GM18861 (cell line): ENCODE measurements around the gene DCAF4.
"Not testable (repeated sequence)": the region's sequence is repeated elsewhere in the genome, so short reads cannot be mapped to it uniquely, and the experiment has no call there.

Experiments used
- ATAC-seq: cut with Tn5 transposase; IDR thresholded peaks from one replicate; pipeline ENCODE4 v1.9.1; 2021; ENCODE audit not compliant: unreplicated experiment

The DCAF4 gene

DNA sequence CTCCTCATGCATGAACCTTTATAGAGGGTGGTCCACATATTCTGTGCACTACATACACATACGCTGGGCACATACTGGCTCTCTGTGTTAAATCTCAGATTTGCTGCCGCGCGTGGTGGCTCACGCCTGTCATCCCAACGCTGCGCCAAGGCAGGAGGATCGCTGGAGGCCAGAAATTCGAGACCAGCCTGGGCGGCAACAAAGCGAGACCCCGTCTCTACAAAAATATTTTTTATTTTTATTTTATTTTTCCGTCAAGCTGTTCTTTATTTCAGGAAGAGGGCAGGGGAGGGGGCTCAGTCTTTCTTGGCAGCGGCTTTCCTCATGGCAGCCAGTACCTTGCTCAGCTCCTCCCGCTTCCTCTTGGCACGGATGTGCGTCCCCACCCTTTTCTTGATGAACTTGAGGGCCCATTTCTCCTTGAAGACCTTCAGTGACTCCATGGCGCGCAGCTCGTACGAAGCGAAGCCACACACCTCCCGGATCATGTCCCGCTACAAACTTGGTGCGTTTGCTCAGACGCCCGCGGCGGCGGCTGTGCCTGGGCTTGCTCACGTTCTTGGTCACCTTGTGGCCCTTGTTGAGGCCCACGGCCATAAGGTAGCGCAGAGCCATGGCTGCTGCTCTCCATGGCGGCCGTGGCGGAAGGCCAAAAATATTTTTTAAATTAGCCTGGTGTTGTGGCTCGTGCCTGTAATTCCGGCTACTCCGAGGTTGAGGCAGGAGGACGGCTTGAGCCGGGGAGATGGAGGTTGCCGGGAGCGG lies 3.2 kb downstream of the DCAF4 start:
- ATAC-seq, result no peak

DNA sequence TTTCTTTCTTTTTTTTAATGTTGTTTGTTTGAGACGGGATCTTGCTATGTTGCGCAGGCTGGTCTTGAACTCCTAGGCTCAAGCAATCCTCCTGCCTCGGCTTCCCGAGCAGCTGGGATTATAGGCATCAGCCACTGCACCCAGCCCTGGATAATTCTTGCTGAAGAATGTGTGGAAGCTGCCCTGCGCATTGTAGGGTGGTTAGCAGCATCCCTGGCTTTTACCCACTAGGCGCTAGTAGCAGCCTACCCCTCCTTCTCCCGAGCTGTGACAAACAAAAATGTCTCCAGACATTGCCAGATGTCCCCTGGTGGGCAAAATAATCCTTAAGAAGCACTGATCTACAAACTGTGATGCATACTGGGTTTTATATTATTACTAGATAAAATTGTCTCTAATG lies 6.6 kb downstream of the DCAF4 start:
- no peak for ATAC-seq

DNA sequence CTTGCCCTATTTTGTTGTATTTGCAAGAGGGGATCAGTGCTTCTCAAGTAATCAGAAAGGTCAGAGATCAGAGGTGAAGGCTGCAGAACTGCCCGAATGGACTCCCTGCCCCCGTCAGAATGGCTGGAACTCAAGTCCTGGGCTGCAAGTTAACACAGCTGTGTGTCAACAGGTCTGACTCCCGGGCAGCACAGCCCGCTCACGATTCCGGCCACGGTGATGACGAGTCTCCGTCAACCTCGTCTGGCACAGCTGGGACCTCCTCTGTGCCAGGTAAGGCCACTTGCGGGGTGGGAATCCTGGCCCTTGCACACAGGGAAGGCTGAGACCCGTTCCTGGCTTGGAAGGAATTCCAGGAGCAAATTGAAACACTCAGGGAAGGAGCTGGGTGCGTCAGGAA lies 13.4 kb downstream of the DCAF4 start:
- no peak for ATAC-seq

DNA sequence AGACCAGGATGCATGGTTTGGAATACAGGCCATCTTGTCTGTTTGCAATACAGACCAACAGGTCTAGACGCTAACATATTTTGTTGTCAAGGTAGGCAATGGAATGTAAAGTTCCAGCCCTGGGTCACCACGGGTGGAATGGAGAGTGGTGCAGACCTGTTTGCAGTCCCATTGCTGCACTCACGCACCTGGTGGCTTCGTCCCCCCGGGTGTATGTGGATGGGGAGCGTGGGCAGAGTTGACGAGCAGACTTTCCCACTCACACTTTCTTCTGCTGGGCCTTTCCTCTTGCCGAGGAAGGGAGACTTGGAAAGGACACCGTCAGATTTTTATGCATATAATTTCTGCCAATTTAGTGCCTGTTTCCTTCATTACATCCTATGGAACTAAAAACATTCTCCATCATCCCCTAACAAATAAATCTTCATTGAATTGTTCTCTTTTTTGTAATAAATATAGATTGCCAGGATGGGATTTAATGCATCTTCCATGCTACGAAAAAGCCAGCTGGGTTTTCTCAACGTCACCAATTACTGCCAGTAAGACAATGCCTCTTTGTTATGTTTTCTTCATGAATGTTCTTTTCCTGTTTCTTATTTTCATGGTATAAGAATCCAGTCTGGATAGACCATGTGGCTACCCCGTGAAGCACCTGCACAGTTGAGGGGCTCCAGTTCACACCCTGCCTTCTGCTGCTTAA lies 15.2 kb downstream of the DCAF4 start:
- no peak for ATAC-seq

DNA sequence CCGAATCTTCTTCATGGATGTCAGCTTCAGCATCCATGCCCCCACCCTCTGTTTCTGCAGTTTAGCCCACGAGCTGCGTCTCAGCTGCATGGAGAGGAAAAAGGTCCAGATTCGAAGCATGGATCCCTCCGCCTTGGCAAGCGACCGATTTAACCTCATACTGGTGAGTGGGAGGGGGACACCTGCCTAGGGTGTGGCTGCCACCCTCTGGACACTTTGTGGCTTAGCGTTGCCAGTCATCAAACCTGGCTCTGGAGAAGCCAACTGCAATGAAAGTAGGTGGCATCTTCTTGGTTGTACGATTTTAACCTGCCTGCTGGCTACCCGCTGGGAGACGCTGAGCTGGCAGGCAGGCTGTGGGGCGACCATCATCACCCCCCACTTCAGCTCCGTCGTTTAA lies 16.7 kb downstream of the DCAF4 start:
- no peak for ATAC-seq

DNA sequence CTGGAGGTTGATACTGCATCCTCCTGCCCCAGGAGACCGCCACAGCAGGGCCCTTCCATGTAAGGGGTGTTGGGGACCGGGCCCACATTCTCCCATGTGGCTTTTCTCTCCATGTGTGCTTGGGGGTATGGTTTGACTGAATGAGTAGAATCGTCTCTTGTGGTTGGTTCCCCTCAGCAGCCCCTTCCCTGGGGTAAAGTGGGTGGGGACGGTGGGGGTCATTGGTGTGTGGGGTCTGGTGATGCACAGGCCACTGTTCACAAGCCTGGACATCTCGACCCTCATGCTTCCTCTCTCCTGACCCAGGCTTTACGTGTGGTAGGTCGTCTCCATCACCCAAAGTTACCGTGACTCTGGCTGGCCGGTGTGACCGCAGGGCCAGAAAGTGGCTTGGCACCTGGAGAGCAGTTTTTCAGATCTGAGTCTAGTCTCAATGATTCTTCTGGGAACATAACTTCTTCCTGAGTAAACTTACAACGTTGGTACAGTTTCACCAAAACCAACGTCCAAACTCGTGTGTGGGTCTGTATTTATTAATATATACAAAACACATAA lies 17.7 kb downstream of the DCAF4 start:
- no peak for ATAC-seq

DNA sequence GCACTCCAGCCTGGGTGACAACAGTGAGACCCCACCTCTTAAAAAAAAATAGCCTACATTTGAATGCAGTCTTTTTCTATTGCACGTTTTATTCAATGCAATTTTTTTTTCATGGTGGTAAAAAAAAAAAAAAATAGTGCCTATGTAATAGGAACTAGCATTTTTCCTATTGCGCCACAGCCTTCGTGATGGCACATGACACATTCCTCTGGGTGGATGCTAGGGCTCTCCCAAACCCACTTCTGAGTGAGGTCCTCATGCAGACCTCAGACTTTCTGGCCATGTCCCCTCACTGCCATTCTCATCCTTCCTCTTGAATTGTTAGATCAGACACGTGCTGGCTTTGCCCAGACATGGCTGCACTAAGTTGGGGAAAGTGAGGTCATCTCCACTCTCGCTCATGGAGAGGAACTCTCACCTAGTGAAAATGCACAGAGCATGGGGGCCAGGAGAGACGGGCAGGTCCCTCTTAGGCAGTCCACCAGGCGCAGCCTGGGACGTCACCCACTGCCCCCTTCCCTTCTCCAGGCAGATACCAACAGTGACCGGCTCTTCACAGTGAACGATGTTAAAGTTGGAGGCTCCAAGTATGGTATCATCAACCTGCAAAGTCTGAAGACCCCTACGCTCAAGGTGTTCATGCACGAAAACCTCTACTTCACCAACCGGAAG lies 19.2 kb downstream of the DCAF4 start:
- no peak for ATAC-seq

DNA sequence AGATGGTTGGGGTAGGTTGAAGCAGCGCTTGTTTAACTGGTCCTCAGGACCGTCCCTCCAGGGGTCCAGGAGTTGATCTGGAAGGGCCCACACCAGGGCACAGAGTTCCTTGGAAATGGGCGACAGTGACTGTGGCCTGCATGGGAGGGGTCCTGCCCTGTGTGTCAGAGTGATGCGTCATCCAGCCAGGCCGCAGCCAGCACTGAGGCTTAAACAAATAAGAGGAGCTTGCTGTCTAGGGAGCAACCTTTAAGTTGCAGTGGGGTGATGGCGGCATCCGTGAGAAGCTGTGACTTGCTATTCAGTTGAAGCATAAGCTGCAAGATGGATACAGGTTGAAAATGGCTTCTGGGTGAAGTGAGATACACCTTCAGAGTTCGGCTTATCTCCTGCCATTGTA lies 20.2 kb downstream of the DCAF4 start:
- ATAC-seq, result no peak

DNA sequence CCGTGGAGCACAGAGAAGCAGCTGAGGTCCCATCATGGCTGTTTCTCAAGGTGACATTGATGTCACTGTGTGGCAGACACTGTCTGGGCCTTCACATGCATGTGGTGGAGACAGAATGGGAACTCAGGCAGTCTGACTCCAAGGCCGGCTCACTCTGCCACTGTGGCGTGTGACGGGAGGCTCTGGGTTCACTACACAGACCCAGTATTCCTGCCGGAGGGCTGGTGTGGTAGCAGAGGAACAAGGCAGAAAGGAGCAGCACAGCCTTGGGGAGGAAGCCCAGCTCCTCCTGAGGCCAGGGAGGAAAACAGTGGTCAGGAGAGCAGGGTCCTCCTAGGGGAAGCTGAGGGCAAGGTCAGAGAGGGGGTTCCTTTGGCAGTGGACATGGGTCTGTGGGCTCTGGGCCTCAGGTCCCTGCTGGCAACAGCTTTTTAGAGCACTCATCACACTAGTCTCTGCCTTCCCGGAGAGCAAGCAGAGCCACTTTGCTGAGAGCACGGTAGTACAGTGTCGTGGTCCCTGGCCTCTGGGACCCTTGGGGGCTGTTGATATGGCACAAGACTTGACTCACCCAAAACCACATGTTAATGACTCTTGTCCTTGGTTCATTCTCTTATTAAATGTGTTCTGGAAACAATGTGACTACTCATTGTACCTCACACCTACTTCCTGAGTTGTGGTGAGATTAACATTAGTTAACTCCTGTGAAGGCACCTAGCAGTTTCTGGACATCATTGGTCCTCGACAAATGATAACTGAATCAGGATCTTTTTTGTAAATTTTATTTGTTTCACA lies 21.3 kb downstream of the DCAF4 start:
- ATAC-seq, result no peak

DNA sequence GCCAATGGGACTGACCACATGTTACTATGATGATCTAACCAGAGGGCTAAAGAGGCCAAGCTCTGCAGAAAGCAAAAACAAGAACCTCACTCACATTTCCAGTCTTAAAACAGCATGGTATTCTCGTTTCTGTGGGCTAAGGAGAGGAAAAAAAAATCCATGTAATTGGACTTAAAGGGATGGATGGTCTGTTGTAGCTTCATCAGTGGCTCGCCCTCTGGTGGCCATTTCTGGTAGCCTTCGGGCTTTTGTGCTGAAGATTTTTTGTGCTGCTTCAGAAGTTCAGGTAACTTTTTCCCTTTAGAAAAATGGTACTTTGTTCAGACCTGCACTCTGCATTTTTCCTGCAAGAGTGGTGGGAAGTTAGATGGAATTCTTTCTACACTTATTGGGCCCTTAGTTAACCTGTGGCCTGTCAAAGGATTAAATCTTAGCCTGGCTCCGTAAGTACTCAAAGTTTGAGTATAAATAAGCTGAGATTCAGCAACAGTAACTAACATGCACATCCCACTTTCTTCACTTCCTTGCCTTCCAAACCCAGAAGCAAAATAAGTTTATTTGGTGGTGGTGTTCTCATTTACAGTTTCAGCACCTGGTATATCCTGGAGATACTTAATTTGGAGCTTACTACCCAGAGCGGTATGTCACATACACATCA lies 22.3 kb downstream of the DCAF4 start:
- no peak for ATAC-seq

DNA sequence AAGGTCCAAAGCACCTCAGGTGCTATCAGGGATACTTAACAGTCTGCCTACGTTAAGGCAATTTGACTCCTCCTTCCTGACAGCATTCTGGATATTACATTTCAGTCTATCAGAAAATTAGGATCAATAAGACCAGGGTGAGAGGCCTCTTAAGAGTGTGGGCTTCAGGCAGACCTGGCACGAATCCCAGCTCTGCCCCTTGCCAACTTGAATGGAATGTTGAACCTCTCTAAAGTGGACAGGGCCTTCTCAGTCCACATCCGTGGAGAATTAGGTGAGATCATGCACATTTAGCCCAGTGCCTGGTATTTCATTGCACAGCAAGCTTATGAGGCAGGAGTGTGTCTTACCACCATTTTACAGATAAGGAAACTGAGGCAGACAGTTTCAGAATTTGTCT lies 25.9 kb downstream of the DCAF4 start:
- ATAC-seq, result no peak

DNA sequence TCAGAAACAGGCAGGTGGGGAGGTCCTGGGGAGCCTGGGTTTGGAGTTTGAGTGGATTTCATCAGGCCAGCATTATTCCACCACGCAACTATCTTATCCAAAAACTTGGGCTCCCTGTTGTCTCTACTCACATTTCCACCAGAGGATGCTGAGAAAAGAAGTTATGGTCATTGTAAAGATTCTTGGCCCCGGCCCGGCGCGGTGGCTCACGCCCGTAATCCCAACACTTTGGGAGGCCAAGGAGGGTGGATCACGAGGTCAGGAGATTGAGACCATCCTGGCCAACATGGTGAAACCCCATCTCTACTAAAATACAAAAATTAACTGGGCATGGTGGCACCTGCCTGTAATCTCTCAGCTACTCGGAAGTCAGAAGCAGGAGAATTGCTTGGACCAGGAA lies 30.5 kb downstream of the DCAF4 start:
- ATAC-seq, result not testable (repeated sequence)

DNA sequence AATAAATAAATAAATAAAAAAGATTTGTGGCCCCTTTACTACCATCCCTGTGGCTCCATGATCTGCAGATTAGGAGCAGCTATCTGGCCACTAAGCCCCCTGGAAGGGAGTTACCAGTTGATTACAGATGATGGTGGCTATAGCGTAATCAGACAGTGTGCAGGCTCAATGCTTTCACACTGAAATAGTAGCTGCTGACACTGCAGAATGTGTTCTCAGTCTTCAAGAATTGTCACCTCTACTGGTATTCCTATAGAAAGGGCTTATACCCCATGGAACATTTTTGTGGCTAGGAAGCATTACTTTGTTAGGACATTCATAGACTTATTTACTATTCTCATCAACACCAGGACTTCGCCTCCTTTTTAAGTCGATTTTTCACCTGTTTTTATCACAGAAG lies 30.9 kb downstream of the DCAF4 start:
- no peak for ATAC-seq

DNA sequence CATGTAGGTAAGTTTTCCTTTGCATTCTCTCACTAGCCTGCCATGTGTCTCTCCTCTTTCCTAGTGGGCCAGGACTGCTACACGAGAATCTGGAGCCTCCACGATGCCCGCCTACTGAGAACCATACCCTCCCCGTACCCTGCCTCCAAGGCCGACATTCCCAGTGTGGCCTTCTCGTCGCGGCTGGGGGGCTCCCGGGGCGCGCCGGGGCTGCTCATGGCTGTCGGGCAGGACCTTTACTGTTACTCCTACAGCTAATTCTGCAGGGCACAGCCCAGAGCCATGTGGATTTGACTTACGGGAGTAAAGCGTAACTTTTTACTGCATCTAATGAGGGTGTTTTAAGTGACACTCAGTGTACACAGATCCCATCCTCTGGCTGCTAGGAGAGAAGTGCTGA lies 32.3 kb downstream of the DCAF4 start:
- no peak for ATAC-seq

DNA sequence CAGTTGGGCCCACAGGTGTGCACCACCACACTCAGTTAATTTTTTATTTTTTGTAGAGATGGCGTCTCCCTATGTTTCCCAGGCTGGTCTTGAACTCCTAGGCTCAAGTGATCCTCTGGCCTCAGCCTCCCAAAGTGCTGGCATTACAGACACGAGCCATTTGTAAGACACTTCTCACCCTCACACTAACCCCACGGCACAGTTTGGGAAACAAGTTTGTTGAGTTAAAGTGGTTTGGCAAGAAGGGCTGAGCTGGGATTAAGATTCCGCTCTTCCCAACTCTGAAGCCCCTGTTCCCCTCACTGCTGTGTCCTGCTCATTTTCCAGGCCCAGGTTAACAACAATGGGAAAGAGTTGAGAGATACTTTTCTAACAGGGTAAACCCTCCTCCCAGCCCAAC lies 34.8 kb downstream of the DCAF4 start:
- ATAC-seq, result not testable (repeated sequence)

DNA sequence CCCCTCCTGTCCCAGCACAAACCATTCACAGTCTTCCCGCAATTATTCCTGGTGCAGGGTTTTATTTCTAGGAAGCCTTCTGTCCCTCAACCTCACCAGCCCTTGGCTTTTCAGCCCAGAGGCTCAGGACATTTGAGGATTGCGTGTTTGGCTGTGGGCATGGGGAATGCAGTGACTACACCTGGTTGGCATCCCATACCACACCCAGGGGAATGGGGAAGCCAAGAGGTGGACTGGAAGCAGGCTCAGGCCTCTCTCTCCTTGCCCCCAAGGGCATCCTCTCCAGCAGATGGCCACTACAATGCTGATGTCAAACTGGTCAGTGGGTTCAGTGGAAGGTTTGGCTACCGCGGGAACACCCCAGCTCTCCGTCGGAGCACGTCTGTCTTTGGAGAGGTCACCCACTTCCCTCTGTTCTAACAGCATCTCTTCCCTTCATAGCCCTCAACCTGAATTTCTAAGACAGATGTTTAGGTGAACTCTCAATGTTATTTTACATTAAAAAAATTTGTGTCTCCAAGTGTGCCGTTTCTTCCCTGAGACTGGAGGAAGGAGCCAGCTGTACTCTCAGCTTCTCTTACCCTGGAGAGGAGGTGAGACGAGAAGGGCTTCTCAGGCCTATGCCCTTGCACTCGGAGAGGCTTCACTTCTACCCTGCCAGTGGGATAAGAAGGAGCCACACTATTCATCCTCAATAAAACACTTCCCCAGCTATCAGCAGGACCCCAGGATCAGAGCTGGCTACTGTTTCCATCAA lies 35.5 kb downstream of the DCAF4 start:
- ATAC-seq, result no peak

DNA sequence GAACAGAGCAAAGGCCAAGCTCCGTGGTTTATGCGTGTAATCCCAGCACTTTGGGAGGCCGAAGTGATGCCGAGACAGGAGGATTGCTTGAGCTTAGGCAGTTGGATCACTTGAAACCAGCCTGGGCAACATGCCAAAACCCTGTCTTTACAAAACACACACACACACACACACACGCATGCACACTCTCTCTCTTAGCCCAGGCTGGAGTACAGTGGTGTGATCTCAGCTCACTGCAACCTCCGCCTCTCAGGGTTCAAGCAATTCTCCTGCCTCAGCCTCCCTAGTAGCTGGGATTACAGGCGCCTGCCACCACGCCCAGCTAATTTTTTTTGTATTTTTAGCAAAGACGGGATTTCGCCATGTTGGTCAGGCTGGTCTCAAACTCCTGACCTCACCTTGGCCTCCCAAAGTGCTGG lies 36.1 kb downstream of the DCAF4 start:
- ATAC-seq, result not testable (repeated sequence)

DNA sequence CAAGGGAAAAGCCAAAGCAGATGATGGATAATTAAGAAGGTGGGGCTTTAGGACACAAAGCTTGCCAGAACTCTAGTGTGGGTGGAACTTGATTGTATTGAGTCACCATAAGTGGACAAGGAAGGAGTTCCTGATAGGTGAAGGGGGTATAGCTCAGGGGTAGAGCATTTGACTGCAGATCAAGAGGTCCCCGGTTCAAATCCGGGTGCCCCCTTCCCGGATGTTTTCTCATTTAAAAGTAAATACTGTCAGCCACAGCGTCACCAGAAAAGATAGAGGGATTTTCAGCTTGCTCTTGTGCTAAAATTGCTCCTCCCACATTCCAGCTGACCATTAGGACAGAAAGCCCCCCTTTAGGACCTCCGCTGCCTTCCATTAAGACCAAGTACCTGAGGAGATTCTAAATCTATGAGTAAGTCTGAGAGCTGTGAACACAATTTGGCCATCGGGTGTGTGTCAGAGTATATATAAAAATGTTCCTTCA lies 36.6 kb downstream of the DCAF4 start:
- ATAC-seq, result no peak

DNA sequence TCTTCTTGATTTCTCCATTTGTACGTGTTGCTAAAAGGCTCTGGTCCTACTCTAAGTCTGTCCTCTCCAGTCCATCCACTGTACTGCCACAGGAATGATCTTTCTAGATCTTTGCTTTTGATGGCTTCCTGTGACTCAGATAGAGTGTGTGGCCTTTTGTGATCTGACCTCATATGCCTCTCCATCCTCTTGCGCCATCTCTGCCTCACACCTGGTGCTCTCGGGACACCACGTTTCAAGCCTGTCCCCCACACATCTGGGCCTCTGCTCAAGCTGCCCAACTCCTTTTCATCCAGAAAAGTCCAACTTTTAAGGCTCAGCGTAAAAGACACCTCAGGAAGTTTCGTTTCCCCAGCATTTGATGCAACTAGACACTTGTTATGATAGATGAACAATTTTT lies 39.0 kb downstream of the DCAF4 start:
- no peak for ATAC-seq

DNA sequence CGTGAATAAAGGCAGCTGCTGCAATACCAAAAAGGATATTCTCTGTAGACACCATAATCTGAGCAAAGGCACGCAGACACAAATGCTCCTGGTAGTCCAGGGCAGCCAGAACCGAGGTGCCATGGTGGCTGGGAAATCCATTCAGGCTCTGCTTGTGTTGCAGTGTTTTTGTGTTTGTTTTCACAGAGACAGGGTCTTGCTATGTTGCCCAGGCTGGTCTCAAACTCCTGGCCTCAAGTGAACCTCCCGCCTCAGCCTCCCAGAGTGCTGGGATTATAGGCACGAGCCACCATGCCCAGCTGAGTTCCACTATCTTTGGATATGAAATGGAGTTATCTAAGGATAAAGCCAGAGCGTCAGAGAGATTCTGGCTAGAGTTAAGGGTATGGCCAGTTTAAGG lies 39.8 kb downstream of the DCAF4 start:
- ATAC-seq, result no peak
